ENCODE measurements around the gene NFATC3. TPM values are rescaled to one million over a fixed set of nuclear protein-coding genes. Genes with fewer than 3 reads are reported as not detected.

The NFATC3 gene
- total RNA-seq, 1 experiment from 2014 or later = 43.9 TPM

DNA sequence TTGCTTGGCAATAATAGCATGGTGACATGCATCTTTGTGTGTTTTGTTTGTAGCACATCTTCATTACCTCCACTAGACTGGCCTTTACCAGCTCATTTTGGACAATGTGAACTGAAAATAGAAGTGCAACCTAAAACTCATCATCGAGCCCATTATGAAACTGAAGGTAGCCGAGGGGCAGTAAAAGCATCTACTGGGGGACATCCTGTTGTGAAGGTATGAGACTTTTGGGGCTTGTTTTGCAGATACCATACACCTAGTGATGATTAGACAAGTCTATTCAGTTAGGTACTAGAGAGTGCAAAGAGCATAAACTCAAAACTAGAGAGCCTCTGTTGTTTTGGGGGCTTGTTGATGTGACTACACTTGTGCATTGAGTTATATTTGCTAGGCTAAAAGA is 41.2 kb downstream of the NFATC3 start:
- Mint-ChIP-seq H3K27me3 (ENCODE audit: insufficient read depth, unreplicated experiment) (no peaks in the 10 kb centered on the region), H3K36me3 (ENCODE audit: insufficient read depth, unreplicated experiment) (no peaks in the 10 kb centered on the region), H3K27ac (ENCODE audit: unreplicated experiment) (no peak overlapping the region), H3K4me1 (ENCODE audit: low read depth, unreplicated experiment) (no peaks in the 10 kb centered on the region), H3K4me3 (ENCODE audit: unreplicated experiment) (no peak overlapping the region), H3K9me3 (ENCODE audit: unreplicated experiment) (no peaks in the 10 kb centered on the region)
- POLR2A ChIA-PET = no interaction called here
- intact Hi-C loops (cut with micrococcal nuclease; ENCODE audit: unreplicated experiment) = no loop called here
- no peaks in the 10 kb centered on the region for H3K4me1 ChIP-seq
- TF ChIP-seq, protein P1, sequence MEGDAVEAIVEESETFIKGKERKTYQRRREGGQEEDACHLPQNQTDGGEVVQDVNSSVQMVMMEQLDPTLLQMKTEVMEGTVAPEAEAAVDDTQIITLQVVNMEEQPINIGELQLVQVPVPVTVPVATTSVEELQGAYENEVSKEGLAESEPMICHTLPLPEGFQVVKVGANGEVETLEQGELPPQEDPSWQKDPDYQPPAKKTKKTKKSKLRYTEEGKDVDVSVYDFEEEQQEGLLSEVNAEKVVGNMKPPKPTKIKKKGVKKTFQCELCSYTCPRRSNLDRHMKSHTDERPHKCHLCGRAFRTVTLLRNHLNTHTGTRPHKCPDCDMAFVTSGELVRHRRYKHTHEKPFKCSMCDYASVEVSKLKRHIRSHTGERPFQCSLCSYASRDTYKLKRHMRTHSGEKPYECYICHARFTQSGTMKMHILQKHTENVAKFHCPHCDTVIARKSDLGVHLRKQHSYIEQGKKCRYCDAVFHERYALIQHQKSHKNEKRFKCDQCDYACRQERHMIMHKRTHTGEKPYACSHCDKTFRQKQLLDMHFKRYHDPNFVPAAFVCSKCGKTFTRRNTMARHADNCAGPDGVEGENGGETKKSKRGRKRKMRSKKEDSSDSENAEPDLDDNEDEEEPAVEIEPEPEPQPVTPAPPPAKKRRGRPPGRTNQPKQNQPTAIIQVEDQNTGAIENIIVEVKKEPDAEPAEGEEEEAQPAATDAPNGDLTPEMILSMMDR (IDR thresholded peaks at IDR 0.05; ENCODE audit: insufficient read depth in 1 of 2, low read depth in 1 of 2, low read length in 1 of 2, severe bottlenecking in 1 of 2, unreplicated experiment in 1 of 2) = no peak
- H3K27me3 ChIP-seq (replicated peaks; ENCODE audit: control insufficient read depth, insufficient read depth, low read length) = no peaks in the 10 kb centered on the region
- CTCF ChIA-PET = no interaction called here
- peaks cover 2% of the 10 kb centered on the region; the same call in 1 of the 2 replicates for H3K36me3 ChIP-seq (ENCODE audit: control insufficient read depth, insufficient read depth, low read length)
- DNase-seq = no peak
- no peak overlapping the region for H3K4me3 ChIP-seq (ENCODE audit: low read depth, low read length)
- H3K9me3 ChIP-seq = no peaks in the 10 kb centered on the region
- no TSS peak for BruUV-seq (replicated peaks)

DNA sequence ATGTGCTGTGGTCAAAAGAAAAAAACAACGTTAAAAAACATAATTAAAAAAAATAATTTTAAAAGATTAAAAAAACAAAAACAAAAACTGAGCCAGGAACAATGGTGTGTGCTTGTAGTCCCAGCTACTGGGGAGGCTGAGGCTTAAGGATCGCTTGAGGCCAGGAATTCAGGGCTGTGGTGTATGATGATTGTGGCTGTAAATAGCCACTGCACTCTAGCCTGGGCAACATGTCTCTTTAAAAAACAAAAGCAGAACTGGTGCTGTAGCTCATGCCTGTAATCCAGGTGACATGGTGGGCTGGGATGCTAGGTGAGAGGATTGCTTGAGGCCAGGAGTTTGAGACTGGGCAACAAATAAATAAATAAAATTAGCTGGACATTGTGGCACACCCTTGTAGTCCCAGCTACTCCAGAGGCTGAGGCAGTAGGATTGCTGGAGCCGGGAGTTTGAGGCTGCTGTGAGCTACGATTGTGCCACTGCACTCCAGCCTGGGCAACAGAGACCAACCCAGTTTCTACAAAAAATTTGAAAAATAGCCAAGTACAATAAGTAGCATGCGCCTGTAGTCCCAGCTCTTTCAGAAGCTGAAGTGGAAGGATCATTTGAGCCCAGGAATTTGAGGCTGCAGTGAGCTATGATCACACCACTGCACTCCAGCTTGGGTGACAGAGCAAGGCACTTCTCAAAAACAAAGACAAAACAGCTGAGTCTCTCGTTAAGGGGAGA is 43.6 kb downstream of the NFATC3 start:
- peaks cover 2% of the 10 kb centered on the region; the same call in 1 of the 2 replicates for H3K36me3 ChIP-seq (ENCODE audit: control insufficient read depth, insufficient read depth, low read length)
- H3K27me3 ChIP-seq (replicated peaks; ENCODE audit: control insufficient read depth, insufficient read depth, low read length) = no peaks in the 10 kb centered on the region
- BruUV-seq (replicated peaks) = no TSS peak
- DNase-seq = no peak
- Mint-ChIP-seq H3K36me3 (ENCODE audit: insufficient read depth, unreplicated experiment) (no peaks in the 10 kb centered on the region), H3K27ac (ENCODE audit: unreplicated experiment) (no peak overlapping the region), H3K4me1 (ENCODE audit: low read depth, unreplicated experiment) (no peaks in the 10 kb centered on the region), H3K27me3 (ENCODE audit: insufficient read depth, unreplicated experiment) (no peaks in the 10 kb centered on the region), H3K4me3 (ENCODE audit: unreplicated experiment) (no peak overlapping the region), H3K9me3 (ENCODE audit: unreplicated experiment) (no peaks in the 10 kb centered on the region)
- TF ChIP-seq, protein P1 (IDR thresholded peaks at IDR 0.05; ENCODE audit: insufficient read depth in 1 of 2, low read depth in 1 of 2, low read length in 1 of 2, severe bottlenecking in 1 of 2, unreplicated experiment in 1 of 2) = no peak
- ChIA-PET CTCF (interaction anchor here (1.6 kb wide), 1 partner anchor 35 kb away, joined by 7 read pairs; no protein-coding TSS in a partner anchor), POLR2A (no interaction called here)
- H3K4me1 ChIP-seq = no peaks in the 10 kb centered on the region
- intact Hi-C loops (cut with micrococcal nuclease; ENCODE audit: unreplicated experiment) = no loop called here
- no peak overlapping the region for H3K4me3 ChIP-seq (ENCODE audit: low read depth, low read length)
- no peaks in the 10 kb centered on the region for H3K9me3 ChIP-seq

DNA sequence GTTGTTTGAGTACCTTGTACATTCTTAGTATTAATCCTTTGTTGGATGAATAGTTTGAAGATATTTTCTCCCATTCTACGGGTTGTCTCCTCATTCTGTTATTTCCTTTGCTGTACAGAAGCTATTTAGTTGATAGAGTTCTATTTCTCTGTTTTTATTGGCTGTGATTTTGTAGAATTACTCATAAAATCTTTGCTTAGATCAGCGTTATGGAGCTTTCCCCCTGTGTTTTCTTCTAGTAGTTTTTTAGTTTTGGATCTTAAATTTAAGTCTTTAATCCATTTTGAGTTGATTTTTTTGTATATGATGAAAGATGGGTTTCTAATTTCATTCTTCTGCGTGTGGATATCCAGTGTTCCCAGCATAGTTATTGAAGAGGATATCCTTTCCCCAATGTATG is 45.4 kb downstream of the NFATC3 start:
- H3K4me1 ChIP-seq = no peaks in the 10 kb centered on the region
- H3K4me1 Mint-ChIP-seq (ENCODE audit: low read depth, unreplicated experiment) = no peaks in the 10 kb centered on the region
- H3K9me3 ChIP-seq = no peaks in the 10 kb centered on the region
- TF ChIP-seq, protein P1 (IDR thresholded peaks at IDR 0.05; ENCODE audit: insufficient read depth in 1 of 2, low read depth in 1 of 2, low read length in 1 of 2, severe bottlenecking in 1 of 2, unreplicated experiment in 1 of 2) = no peak
- H3K27me3 Mint-ChIP-seq (ENCODE audit: insufficient read depth, unreplicated experiment) = no peaks in the 10 kb centered on the region
- no peak overlapping the region for H3K27ac Mint-ChIP-seq (ENCODE audit: unreplicated experiment)
- H3K36me3 Mint-ChIP-seq (ENCODE audit: insufficient read depth, unreplicated experiment) = no peaks in the 10 kb centered on the region
- H3K36me3 ChIP-seq (ENCODE audit: control insufficient read depth, insufficient read depth, low read length) = peaks cover 2% of the 10 kb centered on the region; the same call in 1 of the 2 replicates
- intact Hi-C loops (cut with micrococcal nuclease; ENCODE audit: unreplicated experiment) = no loop called here
- ChIA-PET CTCF (no interaction called here), POLR2A (interaction anchor here (0.7 kb wide), 1 partner anchor 37 kb away, joined by 3 read pairs; no protein-coding TSS in a partner anchor)
- no peaks in the 10 kb centered on the region for H3K9me3 Mint-ChIP-seq (ENCODE audit: unreplicated experiment)
- no peak for DNase-seq
- H3K4me3 Mint-ChIP-seq (ENCODE audit: unreplicated experiment) = no peak overlapping the region
- no peaks in the 10 kb centered on the region for H3K27me3 ChIP-seq (replicated peaks; ENCODE audit: control insufficient read depth, insufficient read depth, low read length)
- H3K4me3 ChIP-seq (ENCODE audit: low read depth, low read length) = no peak overlapping the region
- BruUV-seq (replicated peaks) = no TSS peak
